GM12865 (cell line): ENCODE results near the gene SRC.

Experiments used
- DNase-seq: peaks from one replicate; pipeline ENCODE4 v3.0.0; 2010; ENCODE audit warnings: low read depth
- H3K4me3 ChIP-seq: 2 replicates; pipeline ENCODE4 v1.5.1; 2011; ENCODE audit warnings: mild to moderate bottlenecking, low read depth, low read length, control low read depth
- TF ChIP-seq, protein P1 (sequence below): IDR thresholded peaks from 2 replicates; pipeline ENCODE4 v1.5.1; 2011; ENCODE audit warnings: low read length, control low read depth, low read depth, inconsistent platforms; ENCODE audit not compliant: insufficient read depth; ENCODE audit errors: missing control alignments

Gene SRC

DNA sequence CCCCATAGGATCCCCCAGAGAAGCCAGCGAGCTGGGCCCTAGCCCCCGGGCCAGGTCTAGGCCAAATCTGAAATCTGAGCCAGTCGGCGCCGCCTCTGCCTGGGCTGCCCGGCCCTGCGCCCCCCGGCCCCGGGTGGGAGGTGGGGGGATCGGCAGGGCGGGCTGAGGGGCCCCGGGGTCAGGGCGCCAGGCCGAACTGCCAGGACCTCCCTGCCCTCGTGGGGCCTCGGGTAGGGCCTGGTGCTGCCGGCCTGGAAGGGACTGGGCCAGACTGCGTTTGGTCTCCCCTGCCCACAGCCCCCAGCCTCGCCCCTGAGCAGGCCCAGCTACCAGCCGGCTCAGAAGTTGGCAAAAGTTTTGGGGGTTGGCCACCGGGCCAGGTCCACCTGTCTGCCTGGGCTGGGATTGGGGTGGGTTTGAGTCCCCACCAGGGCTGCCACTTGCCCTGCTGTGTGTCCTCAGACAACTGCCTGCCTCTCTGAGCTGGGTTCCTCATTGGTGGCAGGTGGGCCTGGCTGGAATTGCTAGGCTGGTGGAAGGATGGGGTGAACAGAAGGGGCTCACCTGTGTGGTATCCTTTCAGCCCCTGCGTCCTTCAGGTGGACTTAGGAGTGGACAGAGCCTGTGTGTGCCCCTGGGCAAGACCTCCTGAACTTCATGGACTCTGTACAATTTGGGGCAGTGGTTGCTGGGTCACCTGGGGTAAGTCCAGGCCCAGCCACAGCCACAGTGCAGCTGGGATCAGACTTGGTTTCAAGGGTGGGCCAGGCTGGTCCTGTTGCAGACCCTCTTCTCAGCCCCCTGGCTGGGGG lies 801 bp downstream of the SRC start:
- TF ChIP-seq, protein P1, sequence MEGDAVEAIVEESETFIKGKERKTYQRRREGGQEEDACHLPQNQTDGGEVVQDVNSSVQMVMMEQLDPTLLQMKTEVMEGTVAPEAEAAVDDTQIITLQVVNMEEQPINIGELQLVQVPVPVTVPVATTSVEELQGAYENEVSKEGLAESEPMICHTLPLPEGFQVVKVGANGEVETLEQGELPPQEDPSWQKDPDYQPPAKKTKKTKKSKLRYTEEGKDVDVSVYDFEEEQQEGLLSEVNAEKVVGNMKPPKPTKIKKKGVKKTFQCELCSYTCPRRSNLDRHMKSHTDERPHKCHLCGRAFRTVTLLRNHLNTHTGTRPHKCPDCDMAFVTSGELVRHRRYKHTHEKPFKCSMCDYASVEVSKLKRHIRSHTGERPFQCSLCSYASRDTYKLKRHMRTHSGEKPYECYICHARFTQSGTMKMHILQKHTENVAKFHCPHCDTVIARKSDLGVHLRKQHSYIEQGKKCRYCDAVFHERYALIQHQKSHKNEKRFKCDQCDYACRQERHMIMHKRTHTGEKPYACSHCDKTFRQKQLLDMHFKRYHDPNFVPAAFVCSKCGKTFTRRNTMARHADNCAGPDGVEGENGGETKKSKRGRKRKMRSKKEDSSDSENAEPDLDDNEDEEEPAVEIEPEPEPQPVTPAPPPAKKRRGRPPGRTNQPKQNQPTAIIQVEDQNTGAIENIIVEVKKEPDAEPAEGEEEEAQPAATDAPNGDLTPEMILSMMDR = no peak
- H3K4me3 ChIP-seq = peak overlapping the region; percentile 73
- DNase-seq = no peak

DNA sequence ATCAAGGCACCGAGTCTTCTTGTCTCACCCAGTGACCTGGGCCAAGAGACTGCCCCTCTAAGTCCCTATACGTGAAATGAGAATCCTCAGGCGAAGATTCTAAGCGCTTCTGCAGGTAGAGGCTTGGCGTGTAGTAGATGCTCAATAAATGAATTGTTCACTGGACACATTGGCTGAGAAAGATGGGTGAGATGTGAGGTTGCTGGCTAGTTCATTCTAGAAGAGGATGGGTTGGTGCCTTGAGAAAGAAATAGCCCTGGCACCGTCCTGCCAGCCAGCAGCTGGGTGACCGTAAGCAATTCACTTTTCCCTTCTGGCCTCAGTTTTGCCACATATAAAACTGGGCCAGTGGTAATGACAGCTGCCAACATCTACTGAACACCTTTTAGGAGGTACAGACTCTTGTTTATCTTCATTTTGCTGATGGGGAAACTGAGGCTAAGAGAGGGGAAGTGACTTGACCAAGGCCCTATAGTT lies 1.4 kb downstream of the SRC start:
- no peak for DNase-seq
- peak overlapping the region; percentile 73 for H3K4me3 ChIP-seq
- TF ChIP-seq, protein P1 = no peak

DNA sequence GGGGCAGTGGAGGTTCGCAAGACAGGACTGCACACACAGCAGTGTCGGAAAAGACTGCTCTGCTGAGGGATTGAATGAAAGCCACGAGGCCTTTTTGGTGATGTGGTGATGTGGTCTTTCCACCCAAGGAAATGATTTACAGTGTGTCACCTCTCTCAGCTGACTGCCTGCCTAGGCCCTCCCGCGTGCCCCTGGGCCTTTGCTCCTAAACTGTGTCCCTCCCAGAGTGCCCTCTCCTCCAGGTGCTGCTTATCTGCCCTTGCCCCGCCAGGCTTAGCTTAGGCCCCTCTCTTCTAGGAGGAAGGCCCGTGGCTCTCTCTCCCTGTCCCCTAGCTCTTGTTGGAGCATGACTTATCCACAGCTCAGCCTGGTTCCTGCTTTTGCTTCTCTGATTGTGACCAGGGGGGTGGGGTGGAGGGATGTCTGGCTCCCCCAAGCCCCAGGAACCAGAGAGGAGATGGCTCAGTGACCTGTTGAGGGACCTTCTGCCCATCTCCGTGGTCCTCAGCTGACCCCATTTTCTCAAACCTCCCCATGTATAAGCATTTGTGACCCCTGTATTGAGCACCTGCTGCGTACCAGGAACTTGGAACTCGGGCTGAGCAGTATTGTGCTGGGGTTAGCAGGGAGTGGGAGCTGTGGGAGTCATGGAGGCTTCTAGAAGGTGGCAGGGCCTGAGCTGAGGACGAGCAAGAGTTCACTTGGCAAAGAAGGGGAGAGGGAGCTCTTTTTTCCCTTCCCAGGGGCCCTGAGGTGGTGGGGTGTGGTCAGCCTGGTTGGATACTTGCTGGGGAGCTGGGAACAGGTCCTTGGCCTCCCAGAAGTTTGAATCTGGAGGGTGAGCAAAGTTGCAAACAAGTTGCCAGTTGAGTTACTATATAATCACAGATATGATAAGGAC lies 2.2 kb downstream of the SRC start:
- DNase-seq = no peak
- peak overlapping the region; percentile 73 for H3K4me3 ChIP-seq
- TF ChIP-seq, protein P1 = no peak

DNA sequence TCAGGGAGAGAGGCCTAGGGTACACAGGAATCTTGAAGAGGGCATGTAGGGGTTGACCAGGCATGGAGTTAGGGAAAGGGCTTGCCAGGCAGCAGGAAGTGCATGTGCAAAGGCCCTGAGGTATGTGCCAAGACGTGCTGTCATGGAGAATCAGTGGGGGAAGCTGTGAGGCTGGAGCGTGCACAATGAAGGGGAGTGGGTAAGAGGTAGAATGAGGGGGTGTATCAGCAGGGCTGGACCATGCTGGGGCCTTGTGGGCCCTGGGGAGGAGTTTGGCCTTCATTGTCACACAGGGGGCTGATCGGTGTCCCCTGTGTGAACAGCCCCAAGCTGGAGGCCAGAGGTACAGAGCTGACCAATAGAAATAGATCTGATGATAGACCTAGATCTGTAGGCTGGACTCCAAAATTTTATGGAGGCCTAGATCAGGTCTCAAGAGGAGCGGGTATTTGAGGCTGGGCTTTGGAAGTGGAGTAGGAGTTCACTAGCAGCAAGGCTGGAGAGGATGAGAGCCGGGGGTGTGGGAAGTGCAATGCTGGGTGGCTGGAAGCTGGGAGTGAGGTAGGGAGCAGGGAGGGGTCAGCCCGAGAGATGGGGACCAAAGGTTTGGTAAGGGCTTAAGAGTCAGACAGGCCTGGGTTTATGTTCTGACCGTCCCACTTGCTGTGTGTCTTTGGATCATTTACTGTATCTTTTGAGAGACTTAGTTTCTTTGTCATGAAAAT lies 3.0 kb downstream of the SRC start:
- H3K4me3 ChIP-seq = peak overlapping the region; percentile 12
- no peak for DNase-seq
- TF ChIP-seq, protein P1 = no peak

DNA sequence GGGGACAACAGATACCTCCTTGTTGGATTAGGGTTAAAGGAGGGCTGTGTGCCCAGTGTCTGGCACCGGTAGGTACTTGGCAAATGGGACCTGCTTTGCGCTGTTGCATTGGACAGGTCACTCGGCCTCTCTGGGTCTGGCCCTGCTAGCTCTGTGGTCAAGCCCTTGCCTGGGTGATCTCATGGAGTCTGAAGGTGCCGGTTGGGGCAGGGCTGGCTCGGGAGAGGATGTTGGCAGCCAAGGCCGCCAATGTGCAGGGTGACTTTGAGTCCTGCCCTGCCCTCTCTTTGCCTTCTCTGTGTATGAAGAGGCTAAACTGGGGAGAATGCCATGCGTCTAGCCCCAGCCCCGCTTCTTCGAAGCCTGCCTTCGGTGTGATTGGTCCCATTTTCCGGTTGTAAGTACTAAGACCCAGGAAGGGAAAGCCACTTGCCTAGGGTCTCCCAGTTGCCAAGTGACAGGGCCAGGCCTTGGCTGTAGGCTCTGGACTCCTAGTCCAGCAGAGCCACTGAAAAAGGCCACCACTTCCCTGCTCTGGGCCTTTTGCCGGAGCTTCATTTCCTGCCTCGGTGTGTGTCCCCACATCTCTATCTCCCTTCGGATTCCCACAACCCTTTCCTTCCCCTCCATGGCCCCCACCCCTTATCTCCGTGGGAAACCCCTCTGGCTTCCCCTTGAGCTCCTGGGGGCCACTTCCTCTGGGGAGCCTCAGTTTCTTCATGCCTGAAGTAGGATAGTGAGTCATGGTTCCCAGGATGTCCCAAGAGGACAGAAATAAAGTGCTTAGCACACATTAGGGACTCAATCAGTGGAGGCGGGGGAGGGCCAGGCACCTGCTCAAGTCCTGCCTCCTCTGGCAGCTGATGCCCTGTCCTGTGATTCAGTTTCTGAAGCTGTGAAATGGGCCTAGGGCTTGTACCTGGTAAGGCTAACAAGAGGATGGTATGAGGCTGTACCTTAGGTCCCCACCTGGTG lies 3.9 kb downstream of the SRC start:
- peak overlapping the region; percentile 12 for H3K4me3 ChIP-seq
- DNase-seq = peak; percentile 64
- TF ChIP-seq, protein P1 = no peak
